Stimulated activated CD4-positive, alpha-beta T cell treated with anti-CD3 and anti-CD28 coated beads, Interleukin-15, amount 100 ng/mL, for 24 hours (primary cell): ENCODE data around the gene CCL3.
"Not testable (repeated sequence)": the region's sequence is repeated elsewhere in the genome, so short reads cannot be mapped to it uniquely, and the experiment has no call there.

ENCODE experiments used
- DNase-seq: peaks from one replicate; pipeline ENCODE4 v3.0.0-alpha.2; 2020

CCL3 gene

GRCh38 chr17:36089888-36090836, at the start of gene CCL3:
TSS of gene CCL3 (minus strand) at chr17:36090143. CDS start at chr17:36090058, 85 bp downstream.
- peak; percentile 63 for DNase-seq

GRCh38 chr17:36136439-36136838, 46.5 kb upstream of the CCL3 start:
- no peak for DNase-seq

GRCh38 chr17:36136036-36136435, 46.1 kb upstream of the CCL3 start:
- DNase-seq: no peak

GRCh38 chr17:36135465-36135864, 45.5 kb upstream of the CCL3 start:
- no peak for DNase-seq

- DNase-seq: no peak
Observed at GRCh38 chr17:36133602-36134236, 43.8 kb upstream of the CCL3 start.

- DNase-seq: no peak
Observed at GRCh38 chr17:36132421-36132831, 42.5 kb upstream of the CCL3 start.

- DNase-seq: no peak
Observed at GRCh38 chr17:36131931-36132330, 42.0 kb upstream of the CCL3 start.

GRCh38 chr17:36131421-36131820, 41.5 kb upstream of the CCL3 start:
- DNase-seq: no peak

- no peak for DNase-seq
Observed at GRCh38 chr17:36130346-36130745, 40.4 kb upstream of the CCL3 start.

- no peak for DNase-seq
Observed at GRCh38 chr17:36129616-36130015, 39.7 kb upstream of the CCL3 start.

GRCh38 chr17:36128411-36128978, 38.6 kb upstream of the CCL3 start:
- DNase-seq: no peak

GRCh38 chr17:36127911-36128310, 38.0 kb upstream of the CCL3 start:
- no peak for DNase-seq

GRCh38 chr17:36127199-36127893, 37.4 kb upstream of the CCL3 start:
- no peak for DNase-seq

GRCh38 chr17:36124879-36125824, 35.2 kb upstream of the CCL3 start:
- DNase-seq: no peak

- DNase-seq: no peak
Observed at GRCh38 chr17:36123431-36123830, 33.5 kb upstream of the CCL3 start.

GRCh38 chr17:36121099-36121498, 31.2 kb upstream of the CCL3 start:
- DNase-seq: not testable (repeated sequence)

- DNase-seq: no peak
Observed at GRCh38 chr17:36120221-36120620, 30.3 kb upstream of the CCL3 start.

- DNase-seq: no peak
Observed at GRCh38 chr17:36118477-36119353, 28.8 kb upstream of the CCL3 start.

- peak; percentile 64 for DNase-seq
Observed at GRCh38 chr17:36117505-36118382, 27.8 kb upstream of the CCL3 start.

- not testable (repeated sequence) for DNase-seq
Observed at GRCh38 chr17:36115649-36115977, 25.7 kb upstream of the CCL3 start.
